SU-DHL-6 (cell line): ENCODE data around the gene EPHB3.

Experiments used
- H2AFZ ChIP-seq: fragments of 200-600 bp; sonication (generic); 2 replicates; pipeline ENCODE4 v1.6.1; 2014; ENCODE audit warnings: low read depth, mild to moderate bottlenecking, moderate library complexity, mixed read lengths, antibody characterized with exemption, low read length; ENCODE audit not compliant: severe bottlenecking
- H3F3A ChIP-seq: fragments of 200-600 bp; shearing (Covaris generic); 2 replicates; pipeline ENCODE4 v1.6.0; 2016; ENCODE audit warnings: antibody characterized with exemption, mild to moderate bottlenecking; ENCODE audit not compliant: insufficient read depth
- H3K27ac ChIP-seq: fragments of 200-600 bp; sonication (generic); 2 replicates; pipeline ENCODE4 v1.5.1; 2016; ENCODE audit warnings: low read depth, mild to moderate bottlenecking, low read length, moderate library complexity, mixed read lengths
- H3K27me3 ChIP-seq: fragments of 200-600 bp; sonication (generic), shearing (Covaris generic); 2 replicates; pipeline ENCODE4 v1.6.0; 2014; ENCODE audit warnings: mild to moderate bottlenecking, low read length
- H3K36me3 ChIP-seq: fragments of 200-600 bp; sonication (generic); 2 replicates; pipeline ENCODE4 v1.6.1; 2014; ENCODE audit warnings: mild to moderate bottlenecking, low read length, mixed read lengths
- H3K4me2 ChIP-seq: fragments of 300-600, 200-600 bp; shearing (Covaris generic), sonication (generic); 2 replicates; pipeline ENCODE4 v1.6.0; 2014; ENCODE audit warnings: low read length, low read depth, mild to moderate bottlenecking; ENCODE audit not compliant: poor library complexity, severe bottlenecking
- H3K4me3 ChIP-seq: fragments of 200-600 bp; sonication (generic); 2 replicates; pipeline ENCODE4 v1.5.1; 2014; ENCODE audit warnings: antibody characterized with exemption, low read length, mild to moderate bottlenecking, mixed read lengths; ENCODE audit not compliant: insufficient read depth, poor library complexity, severe bottlenecking
- H3K79me2 ChIP-seq: fragments of 200-600 bp; sonication (generic); 2 replicates; pipeline ENCODE4 v1.6.1; 2014; ENCODE audit warnings: mild to moderate bottlenecking, low read length, moderate library complexity; ENCODE audit not compliant: insufficient read depth
- H3K9ac ChIP-seq: fragments of 200-600 bp; sonication (generic); 2 replicates; pipeline ENCODE4 v1.7.0; 2014; ENCODE audit warnings: mild to moderate bottlenecking, low read length
- H3K9me2 ChIP-seq: fragments of 200-600 bp; sonication (generic); replicated peaks from 2 replicates; pipeline ENCODE4 v1.6.1; 2014; ENCODE audit warnings: low read length; ENCODE audit not compliant: insufficient read depth
- H3K9me3 ChIP-seq: fragments of 200-600 bp; sonication (generic); 2 replicates; pipeline ENCODE4 v1.6.1; 2014; ENCODE audit warnings: low read length, mixed read lengths; ENCODE audit not compliant: insufficient read depth
- H4K20me1 ChIP-seq: fragments of 200-600 bp; sonication (generic); 2 replicates; pipeline ENCODE4 v1.6.1; 2014; ENCODE audit warnings: low read depth, mild to moderate bottlenecking, antibody characterized with exemption, low read length, moderate library complexity, mixed read lengths
- CTCF ChIP-seq: fragments of 200-600 bp; sonication (generic); IDR thresholded peaks from one replicate; pipeline ENCODE4 v1.5.1; 2017; ENCODE audit warnings: antibody characterized with exemption, mild to moderate bottlenecking, low read length, moderate library complexity; ENCODE audit not compliant: insufficient read depth, poor library complexity, severe bottlenecking
- EZH2phosphoT487 ChIP-seq: fragments of 200-600 bp; sonication (generic), shearing (Covaris generic); conservative IDR thresholded peaks from 2 replicates; pipeline ENCODE4 v1.6.1; 2018; ENCODE audit warnings: mild to moderate bottlenecking, antibody characterized with exemption, low read length, moderate library complexity, mixed read lengths

EPHB3 gene

DNA sequence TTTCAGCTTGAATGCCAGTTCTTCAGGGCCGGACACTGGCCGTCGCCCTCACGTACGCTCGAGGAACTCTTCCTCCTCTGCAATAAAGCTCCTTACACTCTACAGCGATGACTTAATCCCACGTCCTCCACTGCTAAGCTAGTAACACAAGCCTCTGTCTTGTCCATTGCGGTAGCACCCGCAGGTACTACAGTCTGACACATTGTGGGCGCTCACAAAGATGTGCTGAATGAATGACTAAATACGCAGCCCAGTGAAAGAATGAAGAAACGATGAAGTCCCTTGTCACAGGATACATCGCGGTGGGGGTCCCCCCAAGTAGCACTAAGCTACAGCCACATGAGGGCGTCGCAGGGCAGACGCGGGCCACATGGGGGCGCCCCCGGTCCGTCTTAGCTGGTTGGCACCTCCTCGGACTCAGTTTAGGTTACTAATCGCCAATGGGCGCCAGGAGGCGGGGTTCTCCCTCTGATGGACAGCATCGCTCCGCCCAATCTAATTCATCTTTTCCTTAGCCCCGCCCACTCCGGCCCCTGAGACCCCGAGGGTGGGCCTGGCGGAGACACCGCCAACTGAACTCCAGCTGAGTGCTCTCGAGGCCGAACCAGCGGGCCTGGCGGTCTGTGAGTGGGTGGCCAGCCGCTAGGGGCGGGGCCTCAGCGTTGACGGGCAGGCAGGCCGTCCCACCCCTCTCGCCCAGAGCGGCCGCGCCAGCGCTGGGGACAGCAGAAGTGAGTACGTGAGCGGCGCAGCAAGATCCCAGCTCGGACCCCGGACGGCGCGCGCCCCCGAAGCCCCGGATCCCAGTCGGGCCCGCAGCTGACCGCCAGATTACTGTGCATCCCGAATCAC lies at the start of gene EPHB3:
TSS of gene EPHB3 (plus strand) at position 725 of the 852 bp plus-strand sequence. CDS start 451 bp downstream, outside the sequence.
- Histone ChIP-seq H3K27ac (no peak within 1 kb of the TSS), H3K4me3 (no peak within 1 kb of the TSS), H3K9ac (no peak within 1 kb of the TSS), H2AFZ (no peak within 1 kb of the TSS), H3K27me3 (no peaks in the 10 kb centered on the region), H3F3A (no peaks in the 10 kb centered on the region), H3K36me3 (no peaks in the 10 kb centered on the region), H3K9me2 (no peaks in the 10 kb centered on the region), H3K4me2 (no peak within 1 kb of the TSS), H3K79me2 (no peaks in the 10 kb centered on the region), H3K9me3 (no peaks in the 10 kb centered on the region), H4K20me1 (no peaks in the 10 kb centered on the region)
- TF ChIP-seq EZH2phosphoT487 (no peak), CTCF (peak; percentile 85)

DNA sequence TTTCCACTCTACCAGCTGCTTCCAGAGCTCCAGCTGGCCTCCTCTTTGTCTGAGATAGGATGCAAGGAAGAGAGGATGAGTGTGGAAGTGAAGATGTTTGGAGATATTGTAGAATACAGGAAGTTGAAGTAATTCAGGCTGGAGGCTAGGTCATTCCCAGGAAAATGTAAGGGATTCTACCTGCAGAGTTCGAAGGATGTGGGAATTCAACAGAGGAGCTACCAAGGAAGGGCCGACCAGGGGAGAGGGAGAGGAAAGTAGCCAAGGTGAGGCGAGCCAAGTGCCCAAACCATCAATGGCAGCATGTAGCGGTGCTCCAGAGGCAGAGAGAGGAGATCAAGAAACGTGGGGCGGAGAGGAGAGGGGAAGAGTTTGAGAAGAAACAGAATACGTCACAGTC lies 49.0 kb upstream of the EPHB3 start:
- no peak overlapping the region for H3K4me3 ChIP-seq
- H3K79me2 ChIP-seq: no peaks in the 10 kb centered on the region
- H3F3A ChIP-seq: no peaks in the 10 kb centered on the region
- no peak overlapping the region for H3K27ac ChIP-seq
- no peak overlapping the region for H3K4me2 ChIP-seq
- H3K36me3 ChIP-seq: no peaks in the 10 kb centered on the region
- no peaks in the 10 kb centered on the region for H4K20me1 ChIP-seq
- no peaks in the 10 kb centered on the region for H3K9me2 ChIP-seq
- no peaks in the 10 kb centered on the region for H3K27me3 ChIP-seq
- H3K9me3 ChIP-seq: no peaks in the 10 kb centered on the region
- H2AFZ ChIP-seq: no peak overlapping the region
- no peak for TF ChIP-seq EZH2phosphoT487
- no peak for TF ChIP-seq CTCF
- H3K9ac ChIP-seq: no peak overlapping the region

DNA sequence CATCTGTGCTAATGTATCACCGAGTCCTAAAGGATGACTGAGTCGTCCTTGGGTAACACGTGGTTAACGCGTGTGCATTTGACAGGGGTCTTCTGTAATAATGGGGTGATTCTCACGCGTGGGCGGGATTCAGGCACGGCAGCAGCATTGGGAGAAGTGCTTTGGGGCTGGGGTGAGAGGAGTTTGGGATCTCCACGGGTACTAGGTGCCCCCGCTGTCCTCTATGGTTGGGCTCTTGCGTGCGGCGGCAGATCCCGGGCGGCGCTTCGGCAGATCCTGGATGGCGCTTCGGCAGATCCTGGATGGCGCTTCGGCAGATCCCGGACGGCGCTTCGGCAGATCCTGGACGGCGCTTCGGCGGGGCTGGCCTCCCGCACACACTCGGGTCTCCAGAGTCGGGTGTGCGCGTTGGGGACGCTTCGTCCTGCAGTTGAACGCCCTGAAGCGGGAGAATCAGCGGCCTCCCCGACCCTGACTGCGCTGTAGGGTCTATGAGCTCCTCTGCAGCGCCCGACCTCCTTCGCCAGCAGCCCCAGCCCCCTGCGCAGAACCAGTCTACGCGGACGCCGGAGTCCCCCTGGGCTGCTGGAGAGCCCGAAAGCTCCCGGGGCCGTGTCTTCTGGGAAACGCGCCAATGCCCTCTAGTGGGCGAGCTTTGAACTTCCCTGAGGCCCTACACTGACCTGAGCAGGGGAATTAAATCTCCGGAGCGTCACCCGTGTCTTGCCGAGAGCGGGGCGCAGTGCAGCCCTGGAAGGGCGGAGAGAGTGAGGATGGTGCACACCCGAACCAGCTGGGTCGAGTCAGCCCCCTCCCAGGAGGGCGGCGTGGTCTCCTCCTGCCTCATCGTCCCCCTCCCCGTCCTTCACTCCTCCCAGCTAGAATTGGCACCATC lies 48.1 kb upstream of the EPHB3 start:
- H3K4me2 ChIP-seq: no peak overlapping the region
- H3K27me3 ChIP-seq: no peaks in the 10 kb centered on the region
- H3K36me3 ChIP-seq: no peaks in the 10 kb centered on the region
- no peaks in the 10 kb centered on the region for H3K9me2 ChIP-seq
- H3K9ac ChIP-seq: no peak overlapping the region
- TF ChIP-seq EZH2phosphoT487: no peak
- peak; percentile 63 for TF ChIP-seq CTCF
- no peak overlapping the region for H3K27ac ChIP-seq
- no peak overlapping the region for H2AFZ ChIP-seq
- no peaks in the 10 kb centered on the region for H3K9me3 ChIP-seq
- no peaks in the 10 kb centered on the region for H4K20me1 ChIP-seq
- no peaks in the 10 kb centered on the region for H3F3A ChIP-seq
- H3K79me2 ChIP-seq: no peaks in the 10 kb centered on the region
- H3K4me3 ChIP-seq: no peak overlapping the region
